SKM-1 (cell line): ENCODE data around the gene LLGL2.
A peak's percentile ranks its signal among the peaks of the same experiment; 100 is the strongest.

Experiments
- DNase-seq: peaks from one replicate; lab custom pipeline; 2025; ENCODE audit not compliant: unreplicated experiment; lab: John Stamatoyannopoulos, UW

Gene LLGL2

GRCh38 chr17:75490953-75491649 is 34.4 kb upstream of the LLGL2 start:
- DNase-seq: no peak

GRCh38 chr17:75491680-75492079 is 33.8 kb upstream of the LLGL2 start:
- DNase-seq: no peak

- no peak for DNase-seq
Measured at GRCh38 chr17:75492555-75493168, 32.8 kb upstream of the LLGL2 start.

- DNase-seq: no peak
Measured at GRCh38 chr17:75493476-75494129, 31.9 kb upstream of the LLGL2 start.

GRCh38 chr17:75494326-75494877 is 31.1 kb upstream of the LLGL2 start:
- no peak for DNase-seq

- DNase-seq: no peak
Measured at GRCh38 chr17:75496005-75496404, 29.5 kb upstream of the LLGL2 start.

- no peak for DNase-seq
Measured at GRCh38 chr17:75498039-75498725, 27.3 kb upstream of the LLGL2 start.

- DNase-seq: no peak
Measured at GRCh38 chr17:75498726-75499213, 26.7 kb upstream of the LLGL2 start.

GRCh38 chr17:75499313-75500022 is 26.0 kb upstream of the LLGL2 start:
- no peak for DNase-seq

- no peak for DNase-seq
Measured at GRCh38 chr17:75500419-75501216, 24.9 kb upstream of the LLGL2 start.

GRCh38 chr17:75501378-75502071 is 24.0 kb upstream of the LLGL2 start:
- no peak for DNase-seq

GRCh38 chr17:75502072-75502720 is 23.3 kb upstream of the LLGL2 start:
- DNase-seq: no peak

- DNase-seq: no peak
Measured at GRCh38 chr17:75502721-75503329, 22.7 kb upstream of the LLGL2 start.

- no peak for DNase-seq
Measured at GRCh38 chr17:75503337-75503950, 22.1 kb upstream of the LLGL2 start.

GRCh38 chr17:75503976-75504346 is 21.5 kb upstream of the LLGL2 start:
- DNase-seq: no peak

GRCh38 chr17:75504347-75505151 is 20.9 kb upstream of the LLGL2 start:
- DNase-seq: peak; percentile 35

GRCh38 chr17:75505152-75505409 is 20.4 kb upstream of the LLGL2 start:
- DNase-seq: no peak
